CD4-positive, alpha-beta memory T cell (primary cell): ENCODE data around the gene DAP. TPM values are rescaled to one million over a fixed set of nuclear protein-coding genes. Genes with fewer than 3 reads are reported as not detected.

ENCODE experiments used
- CTCF ChIA-PET: fragments of 350-600 bp; sonication (Branson Sonifier 250); formaldehyde crosslinking; loops from one replicate; lab custom pipeline; 2021; ENCODE audit warnings: inconsistent platforms; ENCODE audit not compliant: partially characterized antibody; lab: Charles Lee
- POLR2A ChIA-PET: fragments of 350-600 bp; sonication (Branson Sonifier 250); formaldehyde crosslinking; loops from one replicate; lab custom pipeline; 2021; ENCODE audit not compliant: partially characterized antibody; lab: Charles Lee
- DNase-seq, 5 donors: peaks; one replicate each; pipeline versions ENCODE4 v3.0.0 to v3.0.0-alpha.2; 2020 to 2022; ENCODE audit warnings: mixed read lengths in 1 of 5
- H3K27ac ChIP-seq: one replicate; pipeline ENCODE4 v1.7.0; 2013; ENCODE audit warnings: low read depth, low read length
- H3K27me3 ChIP-seq: 2 replicates; pipeline ENCODE4 v1.7.0; 2013; ENCODE audit warnings: mild to moderate bottlenecking, low read length, moderate library complexity; ENCODE audit not compliant: insufficient read depth
- H3K36me3 ChIP-seq: 2 replicates; pipeline ENCODE4 v1.7.0; 2013; ENCODE audit warnings: mild to moderate bottlenecking, low read length, moderate library complexity; ENCODE audit not compliant: insufficient read depth
- H3K4me1 ChIP-seq: 2 replicates; pipeline ENCODE4 v1.7.0; 2013; ENCODE audit warnings: mild to moderate bottlenecking, low read length, moderate library complexity; ENCODE audit not compliant: insufficient read depth
- H3K4me3 ChIP-seq, 2 donors: one replicate each; pipeline ENCODE4 v1.7.0; 2013; ENCODE audit warnings: low read length in 2 of 2, mild to moderate bottlenecking in 1 of 2
- H3K9me3 ChIP-seq, 2 donors: one replicate each; pipeline ENCODE4 v1.7.0; 2013; ENCODE audit warnings: low read length in 2 of 2, control low read depth in 1 of 2; ENCODE audit not compliant: control insufficient read depth in 1 of 2
- H3K27ac Mint-ChIP-seq, 7 donors: one replicate each; pipeline ENCODE4 v1.8.0; 2020 to 2021; ENCODE audit warnings: mixed read lengths in 7 of 7, mild to moderate bottlenecking in 6 of 7, inconsistent platforms in 3 of 7, moderate library complexity in 3 of 7
- H3K27me3 Mint-ChIP-seq, 2 donors: one replicate each; pipeline ENCODE4 v1.8.0; 2020 to 2021; ENCODE audit warnings: mixed read lengths in 2 of 2
- H3K36me3 Mint-ChIP-seq, 2 donors: one replicate each; pipeline ENCODE4 v1.8.0; 2020 to 2021; ENCODE audit warnings: mixed read lengths in 2 of 2, inconsistent platforms in 1 of 2, mild to moderate bottlenecking in 1 of 2
- H3K4me1 Mint-ChIP-seq, 4 donors: one replicate each; pipeline ENCODE4 v1.8.0; 2020 to 2021; ENCODE audit warnings: mixed read lengths in 4 of 4, mild to moderate bottlenecking in 1 of 4
- H3K4me3 Mint-ChIP-seq, 8 donors: one replicate each; pipeline ENCODE4 v1.8.0; 2020 to 2021; ENCODE audit warnings: mixed read lengths in 8 of 8, mild to moderate bottlenecking in 7 of 8, moderate library complexity in 6 of 8, inconsistent platforms in 3 of 8
- H3K9me3 Mint-ChIP-seq, 8 donors: one replicate each; pipeline ENCODE4 v1.8.0; 2020 to 2021; ENCODE audit warnings: mixed read lengths in 8 of 8, mild to moderate bottlenecking in 5 of 8, inconsistent platforms in 3 of 8, moderate library complexity in 1 of 8
- intact Hi-C: fragments of 100-400 bp; cut with micrococcal nuclease; formaldehyde crosslinking; loops from one replicate; pipeline ENCODE4 v1.15.1; 2023
- polyA plus RNA-seq, 2 donors: library from polyadenylated mRNA; unstranded; fragments of 300-500 nt; fragmentation: Illumina TruSeq; gene quantifications; one replicate each; pipeline ENCODE4 v1.2.3, GENCODE V29; 2021
- total RNA-seq, 2 experiments: library from RNA; stranded (reverse); gene quantifications; one replicate each; pipeline ENCODE4 v1.2.3, GENCODE V29; 2021

The DAP gene
- total and polyA plus RNA-seq, 4 experiments from 2014 or later = 39.0 to 88.1 (median 39.4) TPM

DNA sequence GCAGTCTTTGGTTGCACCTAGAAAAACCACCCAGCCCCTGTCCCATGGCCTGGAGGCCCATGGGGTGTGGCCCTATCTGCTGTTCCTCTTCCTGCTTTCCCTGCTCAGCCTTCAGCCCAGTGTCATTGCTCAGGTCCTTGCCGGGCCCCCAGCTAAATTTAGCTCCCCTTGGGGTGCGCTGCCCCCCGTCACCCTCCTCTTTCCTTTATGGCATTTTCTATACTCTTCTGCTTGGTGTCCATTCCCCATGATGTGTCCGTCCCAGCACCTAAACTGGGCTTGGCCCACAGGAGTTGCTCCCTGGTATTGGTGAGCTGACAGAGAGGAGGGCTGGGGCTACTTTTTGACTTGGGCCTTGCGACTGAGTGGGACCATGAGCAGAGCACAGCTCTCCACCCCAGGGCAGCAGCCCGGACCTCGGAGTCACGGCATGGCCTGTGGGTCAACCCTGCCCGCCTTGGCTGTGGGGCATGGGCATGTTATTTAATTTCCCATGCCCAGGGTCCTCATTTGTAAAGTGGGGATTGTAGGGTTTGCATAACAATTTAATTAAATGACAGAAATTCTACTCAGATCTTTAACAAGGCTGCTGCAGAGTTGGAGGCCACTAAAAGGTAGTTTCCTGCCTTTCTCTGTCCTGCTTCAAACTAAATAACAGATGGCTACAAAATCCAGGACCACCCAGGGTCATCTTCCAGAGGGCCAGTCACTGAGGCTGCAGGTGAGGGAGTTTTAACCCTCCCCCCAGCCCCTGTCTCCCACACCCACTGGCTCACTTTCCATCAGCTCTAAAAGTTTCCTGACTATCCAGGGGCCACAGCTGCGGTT is 98.2 kb downstream of the DAP start:
- Mint-ChIP-seq H3K4me3 (no peak overlapping the region), H3K9me3 (peaks cover 0 to 4% (median 0%) of the 10 kb centered on the region in 8 donors)
- no peaks in the 10 kb centered on the region for H3K4me1 ChIP-seq

GRCh38 chr5:10662083-10662482 is 99.0 kb downstream of the DAP start:
- ChIA-PET CTCF (no interaction called here), POLR2A (no interaction called here)
- Histone ChIP-seq H3K4me1 (no peaks in the 10 kb centered on the region), H3K36me3 (no peaks in the 10 kb centered on the region), H3K4me3 (no peak overlapping the region), H3K9me3 (no peaks in the 10 kb centered on the region), H3K27ac (no peak overlapping the region), H3K27me3 (no peaks in the 10 kb centered on the region)
- no peak for DNase-seq
- Mint-ChIP-seq H3K36me3 (no peaks in the 10 kb centered on the region), H3K27me3 (peaks cover 0 to 1% of the 10 kb centered on the region in 2 donors), H3K27ac (no peak overlapping the region), H3K4me1 (no peaks in the 10 kb centered on the region), H3K9me3 (peaks cover 0 to 4% (median 0%) of the 10 kb centered on the region in 8 donors), H3K4me3 (no peak overlapping the region)
- intact Hi-C loops = no loop called here

More for the DNA sequence above, 98.2 kb downstream of the DAP start:
- Mint-ChIP-seq H3K36me3 (no peaks in the 10 kb centered on the region), H3K27me3 (peaks cover 0 to 1% of the 10 kb centered on the region in 2 donors), H3K4me1 (no peaks in the 10 kb centered on the region), H3K27ac (peak overlapping the region in 1 of 7 donors; percentile 18)
- Histone ChIP-seq H3K27ac (no peak overlapping the region), H3K4me3 (no peak overlapping the region), H3K27me3 (no peaks in the 10 kb centered on the region), H3K9me3 (no peaks in the 10 kb centered on the region), H3K36me3 (no peaks in the 10 kb centered on the region)
- intact Hi-C loops = no loop called here
- ChIA-PET POLR2A (no interaction called here), CTCF (no interaction called here)
- DNase-seq = no peak

GRCh38 chr5:10661401-10661800 is 99.6 kb downstream of the DAP start:
- CTCF ChIA-PET = no interaction called here

DNA sequence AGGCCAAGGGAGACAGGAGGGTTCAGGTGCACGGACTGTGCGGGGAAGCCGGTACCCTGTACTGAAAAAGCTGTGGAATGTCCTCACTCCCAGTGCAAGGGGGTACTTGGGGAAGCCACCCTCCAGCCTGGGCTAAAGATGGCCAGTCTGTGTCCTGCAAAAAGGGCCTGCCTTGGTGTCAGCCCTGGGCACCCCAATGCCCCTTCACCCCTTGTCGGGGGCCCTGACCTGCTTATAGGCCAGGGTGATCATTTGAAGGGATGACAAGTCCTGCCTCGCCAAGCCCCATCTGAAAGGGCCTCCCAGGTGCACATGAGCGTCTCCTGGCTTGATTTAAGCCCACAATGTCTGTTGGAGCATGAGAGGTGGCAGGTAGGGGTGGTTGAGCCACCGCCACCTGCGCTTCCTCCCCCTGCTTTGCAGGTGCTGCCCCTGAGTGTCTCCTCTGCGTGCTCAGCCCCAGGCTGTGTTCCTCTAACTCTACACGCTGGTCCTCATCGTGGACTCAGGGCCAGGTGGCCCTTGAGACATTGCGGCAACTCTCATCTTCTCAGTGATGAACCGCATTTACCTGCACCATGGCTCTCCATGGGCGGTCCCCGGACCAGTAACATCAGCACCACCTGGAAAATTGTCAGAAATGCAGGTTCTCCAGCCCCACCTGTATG is 100.2 kb downstream of the DAP start:
- Histone ChIP-seq H3K9me3 (no peaks in the 10 kb centered on the region), H3K36me3 (no peaks in the 10 kb centered on the region), H3K4me1 (no peaks in the 10 kb centered on the region), H3K4me3 (no peak overlapping the region), H3K27me3 (no peaks in the 10 kb centered on the region), H3K27ac (no peak overlapping the region)
- Mint-ChIP-seq H3K9me3 (peaks cover 0 to 4% (median 0%) of the 10 kb centered on the region in 8 donors), H3K27ac (no peak overlapping the region), H3K27me3 (peaks cover 0 to 1% of the 10 kb centered on the region in 2 donors), H3K36me3 (no peaks in the 10 kb centered on the region), H3K4me1 (no peaks in the 10 kb centered on the region), H3K4me3 (no peak overlapping the region)
- intact Hi-C loops = no loop called here
- no peak for DNase-seq
- ChIA-PET POLR2A (no interaction called here), CTCF (no interaction called here)

More at GRCh38 chr5:10661401-10661800, 99.6 kb downstream of the DAP start:
- Mint-ChIP-seq H3K27me3 (peaks cover 0 to 1% of the 10 kb centered on the region in 2 donors), H3K4me1 (no peaks in the 10 kb centered on the region), H3K4me3 (no peak overlapping the region), H3K9me3 (peaks cover 0 to 4% (median 0%) of the 10 kb centered on the region in 8 donors), H3K27ac (no peak overlapping the region), H3K36me3 (no peaks in the 10 kb centered on the region)
- H3K4me3 ChIP-seq = no peak overlapping the region
- intact Hi-C loops = no loop called here
- no peaks in the 10 kb centered on the region for H3K27me3 ChIP-seq
- POLR2A ChIA-PET = no interaction called here
- H3K9me3 ChIP-seq = no peaks in the 10 kb centered on the region
- no peaks in the 10 kb centered on the region for H3K4me1 ChIP-seq
- no peaks in the 10 kb centered on the region for H3K36me3 ChIP-seq
- DNase-seq = no peak
- H3K27ac ChIP-seq = no peak overlapping the region

- ChIA-PET CTCF (no interaction called here), POLR2A (no interaction called here)
- Mint-ChIP-seq H3K36me3 (no peaks in the 10 kb centered on the region), H3K9me3 (peaks cover 0 to 4% (median 0%) of the 10 kb centered on the region in 8 donors), H3K27ac (no peak overlapping the region), H3K4me3 (no peak overlapping the region), H3K27me3 (peaks cover 0 to 1% of the 10 kb centered on the region in 2 donors), H3K4me1 (no peaks in the 10 kb centered on the region)
- Histone ChIP-seq H3K4me1 (no peaks in the 10 kb centered on the region), H3K27ac (no peak overlapping the region), H3K9me3 (no peaks in the 10 kb centered on the region), H3K4me3 (no peak overlapping the region), H3K27me3 (no peaks in the 10 kb centered on the region), H3K36me3 (no peaks in the 10 kb centered on the region)
- DNase-seq = no peak
- intact Hi-C loops = no loop called here
Measured at GRCh38 chr5:10660135-10660534, 100.9 kb downstream of the DAP start.

- peaks cover 0 to 4% (median 0%) of the 10 kb centered on the region in 8 donors for H3K9me3 Mint-ChIP-seq
- Histone ChIP-seq H3K27me3 (no peaks in the 10 kb centered on the region), H3K4me3 (no peak overlapping the region), H3K27ac (no peak overlapping the region), H3K9me3 (no peaks in the 10 kb centered on the region), H3K4me1 (no peaks in the 10 kb centered on the region), H3K36me3 (no peaks in the 10 kb centered on the region)
- no peak for DNase-seq
- no peak overlapping the region for H3K4me3 Mint-ChIP-seq
- no peaks in the 10 kb centered on the region for H3K27me3 Mint-ChIP-seq
- H3K4me1 Mint-ChIP-seq = no peaks in the 10 kb centered on the region
- intact Hi-C loops = no loop called here
- no peak overlapping the region for H3K27ac Mint-ChIP-seq
- CTCF ChIA-PET = interaction anchor here (0.6 kb wide), 1 partner anchor 31 kb away, joined by 4 read pairs; no protein-coding TSS in a partner anchor
- POLR2A ChIA-PET = no interaction called here
- H3K36me3 Mint-ChIP-seq = no peaks in the 10 kb centered on the region
Measured at GRCh38 chr5:10658265-10658664, 102.8 kb downstream of the DAP start.

DNA sequence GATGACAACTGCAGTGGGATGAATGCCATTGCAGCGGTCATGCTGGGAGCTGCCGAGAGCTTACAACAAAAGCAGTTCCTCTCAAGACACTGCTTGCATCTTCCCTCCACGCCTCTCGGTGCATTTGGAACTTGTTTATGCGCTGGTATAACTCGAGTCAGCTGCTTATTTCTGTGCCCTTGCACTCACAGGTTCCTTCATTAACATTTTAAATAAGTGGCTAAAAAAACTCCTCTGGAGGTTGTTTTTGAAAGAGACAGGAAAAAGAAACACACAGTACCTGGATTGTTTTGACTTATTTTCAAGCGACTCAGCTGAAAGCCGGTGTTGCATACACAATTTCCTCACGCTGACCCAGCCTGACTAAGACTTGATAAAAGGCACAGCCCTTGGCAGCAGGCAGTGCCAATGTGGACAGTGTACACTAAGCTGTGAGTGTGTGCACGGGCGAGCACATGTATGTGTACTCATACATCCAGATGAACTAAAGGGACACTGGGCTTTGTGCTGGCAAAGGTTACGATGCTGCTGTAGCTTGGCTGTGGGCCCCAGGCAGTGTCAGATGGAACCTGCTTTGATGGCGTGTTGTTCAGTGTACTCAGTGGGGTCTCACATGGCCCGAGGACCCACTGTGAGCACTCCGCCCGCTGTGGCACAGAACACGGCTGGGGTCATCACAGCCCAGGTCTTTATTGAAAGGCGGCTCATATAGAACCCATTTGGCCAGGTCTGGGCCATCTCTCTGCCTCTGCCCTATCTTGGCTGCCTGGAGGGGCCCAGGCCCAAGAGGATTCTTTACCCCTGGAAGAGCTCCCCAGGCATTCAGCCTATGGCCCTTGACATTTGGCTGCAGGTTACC is 104.8 kb downstream of the DAP start:
- Histone ChIP-seq H3K9me3 (no peaks in the 10 kb centered on the region), H3K4me1 (no peaks in the 10 kb centered on the region), H3K4me3 (no peak overlapping the region), H3K36me3 (no peaks in the 10 kb centered on the region), H3K27ac (no peak overlapping the region), H3K27me3 (no peaks in the 10 kb centered on the region)
- ChIA-PET CTCF (no interaction called here), POLR2A (no interaction called here)
- Mint-ChIP-seq H3K27me3 (no peaks in the 10 kb centered on the region), H3K4me3 (no peak overlapping the region), H3K27ac (no peak overlapping the region), H3K4me1 (no peaks in the 10 kb centered on the region), H3K9me3 (peaks cover 0 to 4% (median 0%) of the 10 kb centered on the region in 8 donors), H3K36me3 (no peaks in the 10 kb centered on the region)
- no peak for DNase-seq
- intact Hi-C loops = no loop called here
